IPS-NIHi11 (cell line): Measurements from ENCODE around the gene CUEDC1.
A peak's percentile ranks its signal among the peaks of the same experiment; 100 is the strongest.

Source experiments
- DNase-seq: peaks from one replicate; pipeline ENCODE4 v3.0.0; 2012; ENCODE audit warnings: mixed read lengths, low spot score

CUEDC1 gene

DNA sequence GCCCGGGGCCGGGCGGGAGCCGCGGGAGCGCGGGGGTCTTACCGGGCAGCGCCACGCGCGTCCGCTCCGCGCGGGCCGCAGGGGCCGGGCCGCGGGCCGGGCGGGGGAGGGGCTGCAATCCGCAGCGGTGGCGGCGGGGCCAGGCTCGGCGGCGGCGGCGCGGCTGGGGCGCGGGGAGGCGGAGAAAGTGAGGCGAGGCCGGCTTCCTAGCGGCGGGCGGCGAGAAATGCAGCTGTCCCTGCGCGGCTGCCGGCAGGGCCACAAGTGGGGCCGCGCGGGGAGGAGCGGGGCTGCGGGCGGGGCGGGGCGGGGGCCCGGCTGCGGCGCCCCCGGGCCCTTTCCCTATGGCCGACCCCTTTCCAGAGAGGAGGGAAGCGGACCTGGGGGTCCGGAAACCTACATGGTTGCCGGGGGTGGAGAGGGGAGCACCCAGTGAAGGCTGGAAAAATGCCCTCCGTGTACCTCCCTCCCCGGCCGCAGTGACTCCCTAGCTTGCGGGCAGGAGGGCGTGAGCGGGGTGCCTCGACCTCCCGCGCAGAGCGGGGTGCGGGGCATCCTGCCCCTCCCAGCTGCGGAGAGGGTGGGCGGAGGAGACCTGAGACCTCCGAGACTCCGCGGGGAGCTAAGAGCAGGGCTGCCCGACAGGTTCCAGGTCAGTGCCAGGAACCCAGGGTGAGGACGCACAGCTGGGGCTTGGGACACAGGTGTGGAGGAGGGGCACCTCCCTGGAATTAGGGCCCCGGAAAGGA lies at the start of gene CUEDC1:
TSS of gene CUEDC1 (minus strand) at position 230 of the 749 bp plus-strand sequence. CDS start 69,848 bp downstream, outside the sequence.
- peak; percentile 89 for DNase-seq

- DNase-seq: no peak
Measured at GRCh38 chr17:58004060-58004459, 48.8 kb upstream of the CUEDC1 start.

DNA sequence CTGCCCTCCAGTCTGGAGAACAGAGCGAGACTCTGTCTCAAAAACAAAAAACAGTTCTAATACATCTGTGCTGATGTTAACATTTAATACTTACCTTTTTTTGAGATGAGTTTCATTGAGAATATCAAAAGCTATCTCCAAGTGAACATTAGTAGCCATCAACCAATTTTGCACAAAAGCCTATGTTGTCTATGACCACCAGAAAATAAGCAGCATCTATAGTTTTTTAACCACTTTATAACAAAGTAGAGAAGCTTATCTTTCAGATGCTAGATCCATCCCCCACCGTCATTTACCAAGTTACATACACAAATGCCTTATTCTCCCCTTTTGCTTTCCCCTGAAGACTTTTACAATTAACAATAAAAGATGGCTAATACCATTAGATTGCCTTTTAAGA lies 47.8 kb upstream of the CUEDC1 start:
- no peak for DNase-seq

DNA sequence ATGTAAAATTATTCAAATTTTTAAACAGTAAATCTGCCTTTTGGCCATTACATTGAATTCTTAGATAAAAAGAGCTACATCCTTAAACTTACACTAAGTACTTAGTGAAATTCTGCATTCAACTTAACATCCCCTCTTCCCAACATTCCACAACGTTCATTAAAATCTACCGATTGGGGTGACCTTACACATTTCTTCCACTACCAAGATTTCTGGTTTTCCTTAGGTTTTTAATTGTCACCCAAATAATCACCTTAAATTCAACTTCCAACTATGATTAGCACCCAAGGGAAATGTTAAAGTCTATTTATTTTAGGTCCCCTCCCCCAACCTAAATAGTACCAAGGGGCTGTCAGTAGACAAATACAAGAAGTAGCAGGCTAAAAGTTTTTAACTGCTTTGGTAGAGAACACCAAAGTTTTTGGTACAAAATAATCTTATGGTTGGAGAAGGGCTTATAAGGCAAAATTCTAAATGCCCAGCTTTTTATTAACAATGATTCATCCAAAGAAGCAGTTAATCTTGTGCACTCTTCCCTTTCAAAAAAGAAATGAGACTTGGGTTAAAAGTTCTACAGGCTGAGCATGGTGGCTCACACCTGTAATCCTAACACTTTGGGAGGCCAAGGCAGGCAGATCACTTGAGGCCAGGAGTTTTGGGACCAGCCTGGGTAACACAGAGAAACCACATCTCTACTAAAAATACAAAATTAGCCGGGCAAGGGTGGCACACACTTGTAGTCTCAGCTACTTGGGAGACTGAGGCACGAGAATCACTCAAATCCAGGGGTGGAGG lies 47.1 kb upstream of the CUEDC1 start:
- no peak for DNase-seq

DNA sequence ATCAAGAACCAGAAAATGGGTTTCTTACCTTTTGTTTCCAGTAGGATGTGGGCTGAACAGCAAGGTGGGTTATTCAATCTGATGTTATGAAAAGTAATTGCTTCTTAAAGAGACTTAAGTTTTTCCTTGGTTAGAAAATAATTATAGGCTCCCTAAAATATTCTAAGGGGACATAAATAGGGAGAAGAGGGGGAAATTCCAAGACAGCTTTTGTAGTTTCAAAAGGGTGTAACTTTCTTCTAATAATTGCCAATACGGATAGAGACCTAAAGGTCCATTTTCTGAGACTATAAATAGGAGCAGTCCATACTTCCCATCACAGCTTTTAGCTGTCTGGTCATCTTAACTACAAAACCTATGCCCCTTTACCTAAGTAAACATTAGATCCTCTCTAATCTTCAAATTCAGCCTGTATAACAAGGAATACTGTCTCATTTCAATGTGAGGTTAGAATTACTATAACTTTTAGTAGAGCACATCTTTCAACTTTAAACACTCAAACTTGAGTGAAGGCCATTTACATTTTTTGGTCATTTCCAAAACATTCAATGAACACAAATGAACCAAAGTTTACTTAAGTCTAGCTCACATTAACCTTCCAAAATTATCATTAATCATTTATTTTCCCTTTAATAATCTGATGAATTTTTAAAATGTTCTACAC lies 46.4 kb upstream of the CUEDC1 start:
- no peak for DNase-seq

DNA sequence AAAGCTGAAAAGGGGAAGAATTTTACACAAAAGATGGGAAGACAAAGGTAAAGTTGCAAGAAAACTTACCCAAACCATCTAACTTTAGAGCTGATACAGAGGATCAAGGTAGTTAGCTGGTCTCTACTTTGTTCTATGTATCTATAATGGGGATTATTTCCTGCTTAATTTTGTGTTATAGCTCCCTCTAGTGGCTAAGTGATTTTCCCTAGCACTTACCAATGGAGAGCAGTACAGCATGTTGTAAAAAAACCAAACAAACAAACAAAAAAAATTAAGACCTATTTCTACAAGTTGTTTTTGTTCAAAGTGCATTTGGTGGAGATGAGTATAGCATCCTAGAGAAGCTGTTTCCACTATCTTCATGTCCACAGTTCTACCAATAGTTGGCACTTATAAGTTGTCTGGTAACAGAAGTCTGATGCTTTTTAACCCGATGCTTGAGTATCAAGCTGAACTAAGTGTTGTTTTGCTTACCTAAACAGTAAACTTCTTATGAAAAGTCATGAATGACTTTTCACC lies 44.3 kb upstream of the CUEDC1 start:
- DNase-seq: peak; percentile 13

- DNase-seq: no peak
Measured at GRCh38 chr17:57999010-57999495, 43.8 kb upstream of the CUEDC1 start.

GRCh38 chr17:57997085-57997809 lies 42.0 kb upstream of the CUEDC1 start:
- DNase-seq: no peak

GRCh38 chr17:57995076-57995956 lies 40.1 kb upstream of the CUEDC1 start:
- peak; percentile 46 for DNase-seq

- no peak for DNase-seq
Measured at GRCh38 chr17:57994436-57994835, 39.2 kb upstream of the CUEDC1 start.

GRCh38 chr17:57993471-57994365 lies 38.5 kb upstream of the CUEDC1 start:
- no peak for DNase-seq

- no peak for DNase-seq
Measured at GRCh38 chr17:57991537-57991936, 36.3 kb upstream of the CUEDC1 start.

GRCh38 chr17:57990037-57990436 lies 34.8 kb upstream of the CUEDC1 start:
- no peak for DNase-seq

DNA sequence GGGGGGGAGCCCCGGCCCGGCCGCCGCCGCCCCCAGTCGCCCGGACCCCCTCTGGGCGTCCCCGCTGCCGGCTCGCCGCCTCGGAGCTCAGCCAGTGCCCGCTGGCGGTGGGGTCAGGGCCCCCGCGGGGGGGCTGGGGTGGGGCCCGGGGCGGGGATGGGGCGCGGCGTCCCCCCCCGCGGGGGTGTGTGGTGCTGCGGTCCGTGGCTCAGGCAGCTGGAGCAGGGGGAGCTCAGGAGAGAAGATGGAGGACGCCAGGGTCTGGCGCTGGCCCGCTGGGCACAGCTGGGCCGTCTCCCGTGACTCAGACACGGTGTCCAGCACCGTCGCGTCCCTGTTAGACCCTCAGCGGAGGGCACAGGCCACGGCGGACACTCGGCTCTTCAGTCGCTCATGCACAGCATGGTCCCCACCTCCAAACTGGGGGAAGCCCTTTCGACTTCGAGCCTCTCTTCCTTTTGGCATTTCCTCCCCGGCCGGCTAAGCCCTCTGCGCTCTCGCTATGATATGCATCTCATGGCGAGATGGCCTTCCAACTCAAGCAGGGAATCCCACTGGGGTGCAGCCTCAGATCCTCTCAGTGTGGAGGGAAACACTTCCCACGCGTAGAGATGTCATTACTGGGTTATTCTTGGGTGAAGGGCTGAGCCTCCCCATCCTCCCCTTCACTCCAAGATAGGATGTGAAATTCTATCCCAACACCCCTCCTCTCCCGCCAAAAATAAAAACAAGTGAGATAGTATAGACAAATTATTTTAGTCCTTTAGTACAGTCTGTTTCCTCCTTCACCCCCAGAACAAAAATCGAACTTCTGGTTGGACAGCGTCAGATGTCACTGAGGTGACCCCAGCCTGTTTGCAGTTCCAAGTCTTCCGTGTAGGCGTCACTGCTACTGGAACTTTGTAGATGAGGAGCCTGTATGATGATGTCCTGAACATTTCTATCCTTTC lies 33.4 kb upstream of the CUEDC1 start:
- peak; percentile 88 for DNase-seq

DNA sequence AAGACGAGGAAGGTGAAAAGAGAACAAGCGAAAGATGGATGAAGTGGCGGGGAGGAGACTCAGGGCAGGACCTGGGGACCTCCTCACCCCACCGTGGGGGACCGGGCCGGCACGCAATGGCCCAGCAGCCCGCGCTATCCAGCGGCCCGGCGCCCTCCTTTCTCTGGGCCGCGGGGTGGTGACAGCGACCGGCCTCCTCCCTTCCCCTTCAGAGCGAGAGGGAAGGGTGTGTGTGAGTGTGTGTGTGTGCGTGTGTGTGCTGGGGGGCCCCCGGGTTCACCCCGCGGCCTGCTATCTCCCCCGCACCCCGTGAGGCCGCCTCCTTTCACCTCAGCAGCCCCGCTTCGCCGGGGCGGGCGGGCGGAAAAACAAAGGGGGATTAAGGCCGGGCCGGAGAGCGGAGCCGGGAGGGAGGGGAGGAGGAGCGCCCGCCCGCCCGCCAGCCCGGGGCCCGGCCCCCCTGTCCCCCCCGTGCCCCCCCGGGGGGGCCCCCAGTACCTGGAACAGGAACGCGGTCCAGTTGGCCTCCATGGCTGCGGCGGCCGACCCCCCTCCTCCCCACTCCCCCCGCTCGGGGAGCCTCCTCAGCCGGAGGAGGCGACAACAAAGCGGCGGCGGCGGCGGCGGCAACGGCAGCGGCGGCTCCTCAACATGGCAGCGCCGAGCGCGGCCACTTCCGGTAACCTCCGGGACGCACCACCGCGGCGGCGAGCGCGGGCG lies 32.5 kb upstream of the CUEDC1 start, which contains the start of gene VEZF1:
TSS of gene VEZF1 (minus strand) at position 674 of the 720 bp plus-strand sequence. CDS start at position 531, 143 bp downstream.
- peak; percentile 84 for DNase-seq

- peak; percentile 65 for DNase-seq
Measured at GRCh38 chr17:57986841-57987580, 31.8 kb upstream of the CUEDC1 start.

DNA sequence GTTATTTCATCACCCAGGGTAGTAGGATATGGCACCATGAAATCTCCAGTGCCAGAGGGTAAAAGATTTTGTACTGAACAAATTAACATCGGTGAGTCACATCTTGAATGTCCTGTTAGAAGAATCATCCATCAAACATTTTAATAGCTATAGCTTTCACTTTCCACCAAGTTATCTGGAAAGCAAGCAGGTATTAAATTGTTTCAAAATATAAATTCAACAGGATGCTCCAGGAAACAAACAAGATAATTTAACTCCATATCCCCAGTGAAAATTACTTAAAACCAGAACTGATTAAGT lies 30.4 kb upstream of the CUEDC1 start:
- no peak for DNase-seq
